Endothelial cell of umbilical vein (primary cell): ENCODE measurements around the gene SPAG8.

Experiments
- EZH2 ChIP-seq: IDR thresholded peaks from 2 replicates; pipeline ENCODE4 v1.6.1; 2012; ENCODE audit warnings: borderline replicate concordance, low read depth, mild to moderate bottlenecking, moderate library complexity, low read length, inconsistent platforms; ENCODE audit not compliant: severe bottlenecking
- FOS ChIP-seq: IDR thresholded peaks from 2 replicates; pipeline ENCODE4 v1.6.1; 2011; ENCODE audit warnings: mild to moderate bottlenecking, low read length, moderate library complexity, borderline replicate concordance; ENCODE audit not compliant: insufficient read depth
- JUN ChIP-seq: IDR thresholded peaks from 2 replicates; pipeline ENCODE4 v1.6.1; 2011; ENCODE audit warnings: borderline replicate concordance, low read depth; ENCODE audit not compliant: insufficient read length, insufficient read depth
- MYC ChIP-seq: IDR thresholded peaks from one replicate; pipeline ENCODE4 v1.6.1; 2011; ENCODE audit warnings: mild to moderate bottlenecking, low read depth, low read length
- POLR2A ChIP-seq: IDR thresholded peaks from 2 replicates; pipeline ENCODE4 v1.6.1; 2012; ENCODE audit warnings: low read depth, mild to moderate bottlenecking, control low read depth, low read length
- TF ChIP-seq, protein P1 (sequence below), 2 donors: IDR thresholded peaks; 1 replicate in 1 of 2; 2 replicates in 1 of 2; pipeline ENCODE4 v1.5.1; 2011; ENCODE audit warnings: low read length in 2 of 2, mild to moderate bottlenecking in 2 of 2, moderate library complexity in 2 of 2, control low read depth in 1 of 2, inconsistent platforms in 1 of 2, low read depth in 1 of 2; ENCODE audit not compliant: insufficient read depth in 1 of 2; ENCODE audit errors: extremely low read depth in 1 of 2

DNA sequence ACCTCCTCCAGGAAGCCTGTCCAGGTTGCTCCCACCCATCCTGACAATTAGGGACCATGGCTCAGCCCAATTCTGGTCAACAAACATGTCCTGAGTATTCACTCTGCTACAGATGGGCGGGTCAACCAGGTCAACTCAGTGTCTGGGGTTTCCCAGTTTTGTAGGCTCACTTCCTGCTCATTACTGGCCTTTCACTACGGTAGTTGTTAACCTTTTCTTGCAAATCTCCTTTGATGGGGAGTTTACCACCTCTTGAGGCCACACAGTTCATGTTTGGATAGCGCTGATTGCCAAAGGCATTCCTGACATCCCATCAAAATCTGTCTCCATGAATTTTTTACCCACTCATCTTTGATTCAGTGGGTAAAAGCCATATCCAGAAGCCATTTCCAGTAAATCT is 30.7 kb upstream of the SPAG8 start:
- TF ChIP-seq POLR2A (no peak), FOS (no peak), MYC (no peak), EZH2 (no peak), JUN (no peak)
- TF ChIP-seq, protein P1, sequence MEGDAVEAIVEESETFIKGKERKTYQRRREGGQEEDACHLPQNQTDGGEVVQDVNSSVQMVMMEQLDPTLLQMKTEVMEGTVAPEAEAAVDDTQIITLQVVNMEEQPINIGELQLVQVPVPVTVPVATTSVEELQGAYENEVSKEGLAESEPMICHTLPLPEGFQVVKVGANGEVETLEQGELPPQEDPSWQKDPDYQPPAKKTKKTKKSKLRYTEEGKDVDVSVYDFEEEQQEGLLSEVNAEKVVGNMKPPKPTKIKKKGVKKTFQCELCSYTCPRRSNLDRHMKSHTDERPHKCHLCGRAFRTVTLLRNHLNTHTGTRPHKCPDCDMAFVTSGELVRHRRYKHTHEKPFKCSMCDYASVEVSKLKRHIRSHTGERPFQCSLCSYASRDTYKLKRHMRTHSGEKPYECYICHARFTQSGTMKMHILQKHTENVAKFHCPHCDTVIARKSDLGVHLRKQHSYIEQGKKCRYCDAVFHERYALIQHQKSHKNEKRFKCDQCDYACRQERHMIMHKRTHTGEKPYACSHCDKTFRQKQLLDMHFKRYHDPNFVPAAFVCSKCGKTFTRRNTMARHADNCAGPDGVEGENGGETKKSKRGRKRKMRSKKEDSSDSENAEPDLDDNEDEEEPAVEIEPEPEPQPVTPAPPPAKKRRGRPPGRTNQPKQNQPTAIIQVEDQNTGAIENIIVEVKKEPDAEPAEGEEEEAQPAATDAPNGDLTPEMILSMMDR (IDR thresholded peaks at IDR 0.05; ENCODE audit: extremely low read depth in 1 of 2, insufficient read depth in 1 of 2, low read depth in 1 of 2, low read length in 2 of 2) = no peak
